Trophoblast cell (in vitro differentiated cells and primary cell): ENCODE measurements around the gene CAPZB.

Experiments
- DNase-seq, 2 donors: peaks; one replicate each; pipeline ENCODE4 v3.0.0-alpha.2; 2016
- H2AFZ ChIP-seq: 2 replicates; pipeline ENCODE4 v1.6.1; 2013; ENCODE audit warnings: low read length, moderate library complexity, mild to moderate bottlenecking; ENCODE audit not compliant: insufficient read depth, poor library complexity
- H2AK5ac ChIP-seq: 2 replicates; pipeline ENCODE4 v1.6.1; 2013; ENCODE audit warnings: mild to moderate bottlenecking, low read length
- H2BK120ac ChIP-seq: 2 replicates; pipeline ENCODE4 v1.6.1; 2013; ENCODE audit warnings: low read length, mild to moderate bottlenecking, moderate library complexity; ENCODE audit not compliant: insufficient read depth, poor library complexity
- H2BK12ac ChIP-seq: 2 replicates; pipeline ENCODE4 v1.6.1; 2013; ENCODE audit warnings: mild to moderate bottlenecking, low read length, moderate library complexity
- H2BK5ac ChIP-seq: 2 replicates; pipeline ENCODE4 v1.6.1; 2013; ENCODE audit warnings: low read length, low read depth, moderate library complexity, mild to moderate bottlenecking; ENCODE audit not compliant: poor library complexity
- H3K14ac ChIP-seq: 2 replicates; pipeline ENCODE4 v1.6.1; 2013; ENCODE audit warnings: mild to moderate bottlenecking, low read length
- H3K18ac ChIP-seq: 2 replicates; pipeline ENCODE4 v1.6.1; 2013; ENCODE audit warnings: mild to moderate bottlenecking, low read length
- H3K23ac ChIP-seq: 2 replicates; pipeline ENCODE4 v1.6.1; 2013; ENCODE audit warnings: low read length
- H3K27ac ChIP-seq: 2 replicates; pipeline ENCODE4 v1.5.1; 2013; ENCODE audit warnings: low read depth, mild to moderate bottlenecking, inconsistent platforms, low read length, moderate library complexity
- H3K27me3 ChIP-seq: 2 replicates; pipeline ENCODE4 v1.6.1; 2013; ENCODE audit warnings: inconsistent platforms, mild to moderate bottlenecking, low read length, moderate library complexity; ENCODE audit not compliant: insufficient read depth
- H3K36me3 ChIP-seq, 2 experiments: 1 replicate in 1 of 2; 2 replicates in 1 of 2; pipeline ENCODE4 v1.6.1; 2013; ENCODE audit warnings: low read length in 2 of 2, mild to moderate bottlenecking in 2 of 2, moderate library complexity in 1 of 2; ENCODE audit not compliant: insufficient read depth in 2 of 2, control insufficient read depth in 1 of 2
- H3K4ac ChIP-seq: 2 replicates; pipeline ENCODE4 v1.6.1; 2013; ENCODE audit warnings: low read depth, mild to moderate bottlenecking, low read length, moderate library complexity
- H3K4me1 ChIP-seq, 2 experiments: 1 replicate in 1 of 2; 2 replicates in 1 of 2; pipeline ENCODE4 v1.6.1; 2013; ENCODE audit warnings: low read length in 2 of 2, mild to moderate bottlenecking in 2 of 2, moderate library complexity in 1 of 2; ENCODE audit not compliant: insufficient read depth in 2 of 2, control insufficient read depth in 1 of 2
- H3K4me2 ChIP-seq: 2 replicates; pipeline ENCODE4 v1.6.1; 2013; ENCODE audit warnings: inconsistent platforms, mild to moderate bottlenecking, low read length, moderate library complexity
- H3K4me3 ChIP-seq: 2 replicates; pipeline ENCODE4 v1.5.1; 2013; ENCODE audit warnings: mild to moderate bottlenecking, low read depth, low read length, inconsistent platforms
- H3K79me1 ChIP-seq: one replicate; pipeline ENCODE4 v1.6.1; 2013; ENCODE audit warnings: low read length
- H3K79me2 ChIP-seq: 2 replicates; pipeline ENCODE4 v1.6.1; 2013; ENCODE audit warnings: low read length, mild to moderate bottlenecking; ENCODE audit not compliant: control insufficient read depth, insufficient read depth, poor library complexity
- H3K9ac ChIP-seq: 2 replicates; pipeline ENCODE4 v1.6.1; 2013; ENCODE audit warnings: mild to moderate bottlenecking, low read length
- H3K9me3 ChIP-seq: 2 replicates; pipeline ENCODE4 v1.6.1; 2013; ENCODE audit warnings: low read depth, mild to moderate bottlenecking, control low read depth, inconsistent platforms, low read length; ENCODE audit not compliant: insufficient read depth
- H4K12ac ChIP-seq: 2 replicates; pipeline ENCODE4 v1.6.1; 2013; ENCODE audit warnings: low read depth, mild to moderate bottlenecking, low read length, moderate library complexity
- H4K8ac ChIP-seq: 2 replicates; pipeline ENCODE4 v1.6.1; 2013; ENCODE audit warnings: low read depth, mild to moderate bottlenecking, low read length, moderate library complexity
- H4K91ac ChIP-seq: one replicate; pipeline ENCODE4 v1.6.1; 2013; ENCODE audit warnings: low read depth, mild to moderate bottlenecking, low read length, moderate library complexity
- WGBS: extraction: QIAGEN DNeasy Blood & Tissue Kit; methylation state at CpG from one replicate; pipeline ENCODE4 v1.1.7; 2013; ENCODE audit warnings: missing lambda C conversion rate; ENCODE audit not compliant: insufficient read length, insufficient coverage; ENCODE audit errors: extremely low coverage; 5-methylcytosine and 5-hydroxymethylcytosine counted together

Gene CAPZB

DNA sequence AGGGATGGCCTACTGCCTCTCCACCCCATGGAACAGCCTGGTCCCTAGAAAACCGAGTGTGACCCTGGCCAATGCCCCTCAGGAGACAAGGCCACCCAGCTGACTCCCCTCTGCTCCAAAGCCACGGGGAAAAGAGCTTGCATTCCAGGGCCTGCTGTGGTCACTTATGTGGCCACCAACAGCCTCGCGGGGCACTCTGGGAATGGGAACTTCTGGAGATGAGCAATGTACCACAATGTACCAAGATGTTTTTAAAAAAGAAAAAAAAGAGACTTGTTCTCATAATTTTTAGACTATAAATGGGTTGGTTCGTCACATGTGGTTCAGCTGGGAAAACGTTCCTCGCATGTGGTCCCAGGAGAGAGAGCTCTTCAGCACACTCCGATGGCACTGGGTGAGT is 110.4 kb downstream of the CAPZB start:
- no peak overlapping the region for H4K8ac ChIP-seq
- no peak overlapping the region for H3K14ac ChIP-seq
- no peak overlapping the region for H3K4me2 ChIP-seq
- H3K79me2 ChIP-seq: no peaks in the 10 kb centered on the region
- H2AFZ ChIP-seq: no peak overlapping the region
- no CpG with 5 or more reads among the region's 8 CpGs for WGBS
- H3K4me1 ChIP-seq: peaks cover 10% of the 10 kb centered on the region in 2 experiments
- DNase-seq: no peak
- no peak overlapping the region for H4K91ac ChIP-seq
- no peak overlapping the region for H2BK120ac ChIP-seq
- H3K4me3 ChIP-seq: no peak overlapping the region
- peaks cover 3% of the 10 kb centered on the region for H3K9me3 ChIP-seq
- no peak overlapping the region for H3K27ac ChIP-seq
- no peak overlapping the region for H2AK5ac ChIP-seq
- no peak overlapping the region for H4K12ac ChIP-seq
- H3K23ac ChIP-seq: no peak overlapping the region
- no peak overlapping the region for H2BK12ac ChIP-seq
- H3K79me1 ChIP-seq: peaks cover 2% of the 10 kb centered on the region
- no peak overlapping the region for H3K9ac ChIP-seq
- no peak overlapping the region for H2BK5ac ChIP-seq
- no peaks in the 10 kb centered on the region for H3K27me3 ChIP-seq
- H3K4ac ChIP-seq: no peak overlapping the region
- peaks cover 50 to 62% of the 10 kb centered on the region in 2 experiments for H3K36me3 ChIP-seq
- H3K18ac ChIP-seq: no peak overlapping the region

DNA sequence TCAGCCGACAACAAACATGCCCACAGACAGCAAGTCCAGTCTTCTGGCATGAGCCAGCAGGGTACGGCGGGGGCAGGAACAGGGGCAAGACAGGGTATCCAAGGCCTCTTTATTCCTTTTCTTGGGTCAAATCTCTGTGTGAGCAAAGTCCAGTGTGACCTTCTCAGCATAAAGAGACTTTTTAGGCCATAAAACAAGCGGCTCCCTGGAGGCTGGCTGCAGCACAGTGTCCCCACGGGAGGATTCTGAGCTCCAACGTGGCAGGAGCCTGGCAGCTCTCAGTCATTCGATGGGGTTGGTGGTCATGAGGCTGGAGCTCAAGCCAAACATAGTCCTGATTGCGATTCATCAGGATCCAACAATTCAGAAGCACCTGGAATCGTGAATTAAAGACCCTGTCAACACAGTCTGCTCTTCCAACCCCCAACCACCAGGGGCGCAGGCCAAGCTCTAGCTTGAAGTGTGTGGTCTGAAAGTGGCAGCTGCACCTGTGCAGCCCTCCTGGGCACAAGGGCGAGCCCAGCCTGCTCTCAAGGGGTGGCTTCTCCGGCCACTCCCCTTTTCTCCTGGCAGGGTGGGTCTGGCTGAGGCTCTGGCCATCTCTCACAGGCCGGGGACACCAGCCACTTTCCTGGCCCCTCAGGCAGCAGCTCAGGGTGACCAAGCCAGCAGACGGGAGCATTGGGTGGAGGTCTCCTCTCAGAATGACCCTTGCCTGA is 111.1 kb downstream of the CAPZB start:
- no peaks in the 10 kb centered on the region for H3K79me2 ChIP-seq
- H3K36me3 ChIP-seq: peaks cover 47 to 59% of the 10 kb centered on the region in 2 experiments
- H2BK5ac ChIP-seq: no peak overlapping the region
- DNase-seq: no peak
- peaks cover 3% of the 10 kb centered on the region for H3K9me3 ChIP-seq
- H3K79me1 ChIP-seq: peaks cover 2% of the 10 kb centered on the region
- H2AK5ac ChIP-seq: no peak overlapping the region
- H4K8ac ChIP-seq: no peak overlapping the region
- no peak overlapping the region for H4K12ac ChIP-seq
- no peak overlapping the region for H2AFZ ChIP-seq
- no CpG with 5 or more reads among the region's 14 CpGs for WGBS
- no peak overlapping the region for H3K27ac ChIP-seq
- no peaks in the 10 kb centered on the region for H3K27me3 ChIP-seq
- no peak overlapping the region for H3K4me2 ChIP-seq
- H3K23ac ChIP-seq: no peak overlapping the region
- no peak overlapping the region for H3K4ac ChIP-seq
- no peak overlapping the region for H2BK12ac ChIP-seq
- H3K4me3 ChIP-seq: no peak overlapping the region
- no peak overlapping the region for H3K18ac ChIP-seq
- no peak overlapping the region for H4K91ac ChIP-seq
- H2BK120ac ChIP-seq: no peak overlapping the region
- H3K9ac ChIP-seq: no peak overlapping the region
- peaks cover 15 to 17% of the 10 kb centered on the region in 2 experiments for H3K4me1 ChIP-seq
- H3K14ac ChIP-seq: no peak overlapping the region

- Histone ChIP-seq H2BK120ac (no peak overlapping the region), H3K14ac (no peak overlapping the region), H2AK5ac (no peak overlapping the region), H3K18ac (no peak overlapping the region), H3K36me3 (peaks cover 43 to 58% of the 10 kb centered on the region in 2 experiments), H3K9ac (no peak overlapping the region), H3K4me3 (no peak overlapping the region), H3K4me1 (peaks cover 16 to 19% of the 10 kb centered on the region in 2 experiments), H3K79me1 (peaks cover 2% of the 10 kb centered on the region), H2AFZ (no peak overlapping the region), H3K4ac (no peak overlapping the region), H3K9me3 (peaks cover 3% of the 10 kb centered on the region), H2BK5ac (no peak overlapping the region), H4K12ac (no peak overlapping the region), H3K23ac (no peak overlapping the region), H3K79me2 (no peaks in the 10 kb centered on the region), H3K27ac (no peak overlapping the region), H3K4me2 (no peak overlapping the region), H4K8ac (no peak overlapping the region), H4K91ac (no peak overlapping the region), H2BK12ac (no peak overlapping the region), H3K27me3 (no peaks in the 10 kb centered on the region)
- no CpG with 5 or more reads among the region's 15 CpGs for WGBS
- DNase-seq: no peak
Observed at GRCh38 chr1:19373211-19374082, 111.9 kb downstream of the CAPZB start.

DNA sequence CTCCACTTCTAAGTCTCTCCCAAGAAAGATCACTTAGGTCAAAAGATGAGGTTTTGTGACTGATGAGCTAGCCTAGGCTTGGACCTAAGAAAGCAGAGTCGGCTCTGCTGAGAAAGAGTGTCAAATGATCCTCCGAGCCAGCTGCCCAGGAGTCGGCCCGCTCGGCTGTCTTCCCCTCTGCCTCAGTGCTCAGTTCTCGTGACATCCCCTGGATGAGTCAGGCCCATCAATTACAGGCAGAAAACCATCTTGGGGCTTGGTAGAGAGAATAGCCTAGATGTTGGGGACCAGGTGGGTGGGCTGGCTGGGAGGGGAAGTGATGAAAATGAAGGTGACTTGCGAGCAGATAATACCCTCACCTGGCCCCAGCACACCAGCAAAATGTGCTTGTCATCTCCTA is 112.7 kb downstream of the CAPZB start:
- H2BK120ac ChIP-seq: no peak overlapping the region
- no peak overlapping the region for H2BK12ac ChIP-seq
- no CpG with 5 or more reads among the region's 7 CpGs for WGBS
- H3K4me1 ChIP-seq: peaks cover 16 to 19% of the 10 kb centered on the region in 2 experiments
- H3K36me3 ChIP-seq: peaks cover 37 to 51% of the 10 kb centered on the region in 2 experiments
- no peak overlapping the region for H4K12ac ChIP-seq
- no peak overlapping the region for H3K14ac ChIP-seq
- no peaks in the 10 kb centered on the region for H3K79me2 ChIP-seq
- H3K9me3 ChIP-seq: peaks cover 3% of the 10 kb centered on the region
- no peak overlapping the region for H3K9ac ChIP-seq
- no peak overlapping the region for H4K91ac ChIP-seq
- no peak overlapping the region for H3K23ac ChIP-seq
- H2AFZ ChIP-seq: no peak overlapping the region
- H2BK5ac ChIP-seq: no peak overlapping the region
- no peak overlapping the region for H3K4ac ChIP-seq
- no peak overlapping the region for H4K8ac ChIP-seq
- H2AK5ac ChIP-seq: no peak overlapping the region
- H3K79me1 ChIP-seq: peaks cover 2% of the 10 kb centered on the region
- DNase-seq: no peak
- H3K4me3 ChIP-seq: no peak overlapping the region
- H3K18ac ChIP-seq: no peak overlapping the region
- H3K27me3 ChIP-seq: no peaks in the 10 kb centered on the region
- no peak overlapping the region for H3K27ac ChIP-seq
- H3K4me2 ChIP-seq: no peak overlapping the region
